Stimulated activated CD8-positive, alpha-beta memory T cell treated with anti-CD3 and anti-CD28 coated beads, Interleukin-7, amount 100 ng/mL, for 48 hours (primary cell): ENCODE results near the gene IFT43.

Source experiments
- DNase-seq, 2 donors: peaks; one replicate each; pipeline ENCODE4 v3.0.0-alpha.2; 2020; ENCODE audit warnings: low read depth in 1 of 2; ENCODE audit errors: extremely low read depth in 1 of 2

IFT43 gene

GRCh38 chr14:75985618-75986438, at the start of gene IFT43:
Gene IFT43, plus strand, starts transcription at chr14:75985763. Its CDS starts 24 bp downstream, at chr14:75985787.
- DNase-seq: peak; percentile 73 to 91

- DNase-seq: no peak
These were observed 46.4 kb upstream of the IFT43 start for GRCh38 chr14:75939200-75939599.

- no peak for DNase-seq
These were observed 44.5 kb upstream of the IFT43 start for GRCh38 chr14:75941030-75941429.

- no peak for DNase-seq
These were observed 40.8 kb upstream of the IFT43 start for GRCh38 chr14:75944607-75945241.

- DNase-seq: no peak
These were observed 38.8 kb upstream of the IFT43 start for GRCh38 chr14:75946785-75947184.

GRCh38 chr14:75952489-75952888, 33.1 kb upstream of the IFT43 start:
- DNase-seq: no peak

GRCh38 chr14:75959031-75959430, 26.5 kb upstream of the IFT43 start:
- DNase-seq: no peak

- DNase-seq: no peak
These were observed 25.3 kb upstream of the IFT43 start for GRCh38 chr14:75960231-75960630.

GRCh38 chr14:75961662-75962061, 23.9 kb upstream of the IFT43 start:
- no peak for DNase-seq

- no peak for DNase-seq
These were observed 17.7 kb upstream of the IFT43 start for GRCh38 chr14:75967866-75968265.

- no peak for DNase-seq
These were observed 17.1 kb upstream of the IFT43 start for GRCh38 chr14:75968456-75968855.

- DNase-seq: no peak
These were observed 16.4 kb upstream of the IFT43 start for GRCh38 chr14:75969126-75969525.

- DNase-seq: no peak
These were observed 15.7 kb upstream of the IFT43 start for GRCh38 chr14:75969891-75970290.

GRCh38 chr14:75970989-75971388, 14.6 kb upstream of the IFT43 start:
- no peak for DNase-seq

GRCh38 chr14:75971509-75971908, 14.1 kb upstream of the IFT43 start:
- no peak for DNase-seq

GRCh38 chr14:75972801-75973421, 12.7 kb upstream of the IFT43 start:
- no peak for DNase-seq

- DNase-seq: no peak
These were observed 8.6 kb upstream of the IFT43 start for GRCh38 chr14:75976826-75977581.

- DNase-seq: no peak
These were observed 8.0 kb upstream of the IFT43 start for GRCh38 chr14:75977582-75977943.

- DNase-seq: no peak
These were observed 7.3 kb upstream of the IFT43 start for GRCh38 chr14:75978249-75978731.

- no peak for DNase-seq
These were observed 6.4 kb upstream of the IFT43 start for GRCh38 chr14:75979071-75979571.
